SK-N-SH treated with all-trans-retinoic acid at 6 μM for 48 hours (cell line): Measurements from ENCODE around the gene LRRC66.

ENCODE experiments used
- GLIS3 ChIP-seq: fragments of 250-450 bp; sonication (Bioruptor Pico); IDR thresholded peaks from 2 replicates; pipeline ENCODE4 v1.5.0; 2020; ENCODE audit warnings: mild to moderate bottlenecking, moderate library complexity
- PATZ1 ChIP-seq: fragments of 250-450 bp; sonication (Bioruptor Pico); IDR thresholded peaks from 2 replicates; pipeline ENCODE4 v1.8.0; 2020; ENCODE audit warnings: mild to moderate bottlenecking, moderate library complexity, borderline replicate concordance
- ZC3H10 ChIP-seq: fragments of 250-450 bp; sonication (Bioruptor Pico); IDR thresholded peaks from 2 replicates; pipeline ENCODE4 v1.5.1; 2021; ENCODE audit warnings: mild to moderate bottlenecking, moderate library complexity
- ZFP3 ChIP-seq: fragments of 250-450 bp; sonication (Bioruptor Pico); IDR thresholded peaks from 2 replicates; pipeline ENCODE4 v1.5.0; 2020; ENCODE audit warnings: mild to moderate bottlenecking, moderate library complexity
- ZFP30 ChIP-seq: fragments of 450-650 bp; formaldehyde crosslinking; IDR thresholded peaks from 2 replicates; pipeline ENCODE4 v1.5.0; 2022; ENCODE audit warnings: mild to moderate bottlenecking, moderate library complexity
- ZNF565 ChIP-seq: fragments of 450-650 bp; formaldehyde crosslinking; conservative IDR thresholded peaks from 2 replicates; pipeline ENCODE4 v1.5.0; 2020; ENCODE audit warnings: low read depth, mild to moderate bottlenecking, moderate library complexity
- TF ChIP-seq, protein P1 (sequence below): fragments of 250-450 bp; sonication (Bioruptor Pico); IDR thresholded peaks from 2 replicates; pipeline ENCODE4 v1.5.0; 2020; ENCODE audit warnings: mild to moderate bottlenecking, moderate library complexity

DNA sequence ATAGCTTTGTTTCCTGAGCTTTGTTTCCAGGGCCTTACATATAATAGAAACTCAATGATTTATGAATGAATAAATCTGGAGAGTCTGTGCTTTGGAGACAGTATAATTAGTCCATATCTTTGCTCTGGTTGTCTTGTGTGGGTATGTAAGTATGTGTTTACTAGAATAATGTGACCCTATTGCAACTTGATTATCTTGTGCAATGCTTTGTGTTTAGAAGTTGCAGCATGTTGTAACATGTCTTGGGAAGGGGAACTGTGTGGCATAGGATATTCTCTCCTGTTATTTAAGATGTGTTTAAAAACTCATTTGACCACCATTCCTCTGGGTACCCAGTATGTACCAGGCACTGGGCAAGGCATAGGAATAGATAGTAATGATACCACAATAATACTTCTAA, 37.0 kb upstream of the LRRC66 start:
- TF ChIP-seq ZFP30, result no peak
- TF ChIP-seq ZFP3 (CRISPR knock-in tag), result no peak
- no peak for TF ChIP-seq GLIS3 (CRISPR knock-in tag)
- TF ChIP-seq PATZ1 (CRISPR knock-in tag), result no peak
- no peak for TF ChIP-seq ZC3H10 (CRISPR knock-in tag)
- TF ChIP-seq ZNF565 (CRISPR knock-in tag), result no peak
- TF ChIP-seq, protein P1, sequence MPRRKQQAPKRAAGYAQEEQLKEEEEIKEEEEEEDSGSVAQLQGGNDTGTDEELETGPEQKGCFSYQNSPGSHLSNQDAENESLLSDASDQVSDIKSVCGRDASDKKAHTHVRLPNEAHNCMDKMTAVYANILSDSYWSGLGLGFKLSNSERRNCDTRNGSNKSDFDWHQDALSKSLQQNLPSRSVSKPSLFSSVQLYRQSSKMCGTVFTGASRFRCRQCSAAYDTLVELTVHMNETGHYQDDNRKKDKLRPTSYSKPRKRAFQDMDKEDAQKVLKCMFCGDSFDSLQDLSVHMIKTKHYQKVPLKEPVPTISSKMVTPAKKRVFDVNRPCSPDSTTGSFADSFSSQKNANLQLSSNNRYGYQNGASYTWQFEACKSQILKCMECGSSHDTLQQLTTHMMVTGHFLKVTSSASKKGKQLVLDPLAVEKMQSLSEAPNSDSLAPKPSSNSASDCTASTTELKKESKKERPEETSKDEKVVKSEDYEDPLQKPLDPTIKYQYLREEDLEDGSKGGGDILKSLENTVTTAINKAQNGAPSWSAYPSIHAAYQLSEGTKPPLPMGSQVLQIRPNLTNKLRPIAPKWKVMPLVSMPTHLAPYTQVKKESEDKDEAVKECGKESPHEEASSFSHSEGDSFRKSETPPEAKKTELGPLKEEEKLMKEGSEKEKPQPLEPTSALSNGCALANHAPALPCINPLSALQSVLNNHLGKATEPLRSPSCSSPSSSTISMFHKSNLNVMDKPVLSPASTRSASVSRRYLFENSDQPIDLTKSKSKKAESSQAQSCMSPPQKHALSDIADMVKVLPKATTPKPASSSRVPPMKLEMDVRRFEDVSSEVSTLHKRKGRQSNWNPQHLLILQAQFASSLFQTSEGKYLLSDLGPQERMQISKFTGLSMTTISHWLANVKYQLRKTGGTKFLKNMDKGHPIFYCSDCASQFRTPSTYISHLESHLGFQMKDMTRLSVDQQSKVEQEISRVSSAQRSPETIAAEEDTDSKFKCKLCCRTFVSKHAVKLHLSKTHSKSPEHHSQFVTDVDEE (CRISPR knock-in tag), result no peak
